Activated CD4-positive, alpha-beta T cell treated with anti-CD3 and anti-CD28 coated beads, Interleukin-10, Interleukin-2, amounts not matched to agents 100 ng/mL and 50 ng/mL, durations not matched to agents 16 hours and 8 hours (primary cell): ENCODE data around the gene NR2C2.
"Not testable (repeated sequence)": the region's sequence is repeated elsewhere in the genome, so short reads cannot be mapped to it uniquely, and the experiment has no call there.

ENCODE experiments used
- DNase-seq: peaks from one replicate; pipeline ENCODE4 v3.0.0-alpha.2; 2020

The NR2C2 gene

DNA sequence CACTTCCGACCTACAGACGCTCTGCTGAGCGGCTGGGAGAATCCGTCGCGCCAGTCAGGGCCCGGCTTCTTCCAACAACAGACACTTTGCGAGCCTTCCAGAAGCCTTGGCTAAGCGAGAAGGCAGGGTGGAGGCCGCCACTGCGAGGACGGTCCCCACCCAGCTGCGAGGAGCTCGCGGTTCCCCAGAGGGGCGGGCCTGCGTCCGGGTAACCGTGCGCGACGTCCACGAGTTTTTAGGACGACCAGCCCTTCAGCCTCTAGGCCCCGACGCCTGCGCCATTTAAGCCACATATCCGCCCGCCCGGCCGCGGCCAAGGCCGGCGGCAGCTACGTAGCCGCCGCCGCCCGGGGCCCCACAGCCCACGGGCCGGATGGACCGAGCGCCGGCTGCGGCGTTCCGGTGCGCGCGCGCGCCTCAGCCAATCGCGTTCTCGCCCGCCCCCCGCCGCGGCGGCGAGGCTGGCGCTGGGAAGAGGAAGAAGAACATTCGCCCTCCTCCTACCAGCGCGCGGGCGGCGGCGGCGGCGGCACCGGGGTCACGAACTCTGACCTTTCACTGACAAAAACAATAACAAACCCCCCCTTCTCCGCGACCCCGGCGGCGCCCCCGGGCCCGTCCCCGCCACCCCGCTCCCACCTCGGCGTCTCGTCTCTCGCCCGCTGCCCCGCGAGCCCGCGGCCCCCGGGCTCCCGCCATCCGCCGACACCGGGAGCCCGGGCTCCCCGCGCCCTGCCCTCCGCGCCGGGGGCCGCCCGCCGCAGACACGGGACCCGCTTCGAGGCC is at the start of gene NR2C2:
NR2C2 (plus strand) TSS at position 484 of the 786 bp plus-strand sequence. CDS start 56,332 bp downstream, outside the sequence.
- peak; percentile 91 for DNase-seq

DNA sequence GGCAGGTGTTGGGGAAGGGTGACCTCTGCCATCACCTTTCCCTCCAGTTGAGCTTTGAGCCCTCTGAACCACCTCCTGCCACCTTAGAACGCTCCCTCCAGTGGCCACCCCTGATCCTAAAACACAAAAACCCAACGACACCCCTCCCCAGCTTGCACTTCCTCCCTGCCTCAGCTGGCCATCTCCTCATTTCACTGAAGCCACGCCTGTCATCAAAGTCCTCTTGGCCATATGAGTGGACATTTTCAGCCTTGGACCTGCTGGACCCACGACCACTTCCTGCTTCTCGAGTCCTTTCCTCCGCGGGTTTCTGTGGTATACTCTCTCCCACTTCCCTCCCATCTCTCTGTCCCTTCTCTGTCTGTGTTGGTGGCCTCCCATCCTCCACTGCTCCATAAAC is 48.5 kb upstream of the NR2C2 start:
- no peak for DNase-seq

DNA sequence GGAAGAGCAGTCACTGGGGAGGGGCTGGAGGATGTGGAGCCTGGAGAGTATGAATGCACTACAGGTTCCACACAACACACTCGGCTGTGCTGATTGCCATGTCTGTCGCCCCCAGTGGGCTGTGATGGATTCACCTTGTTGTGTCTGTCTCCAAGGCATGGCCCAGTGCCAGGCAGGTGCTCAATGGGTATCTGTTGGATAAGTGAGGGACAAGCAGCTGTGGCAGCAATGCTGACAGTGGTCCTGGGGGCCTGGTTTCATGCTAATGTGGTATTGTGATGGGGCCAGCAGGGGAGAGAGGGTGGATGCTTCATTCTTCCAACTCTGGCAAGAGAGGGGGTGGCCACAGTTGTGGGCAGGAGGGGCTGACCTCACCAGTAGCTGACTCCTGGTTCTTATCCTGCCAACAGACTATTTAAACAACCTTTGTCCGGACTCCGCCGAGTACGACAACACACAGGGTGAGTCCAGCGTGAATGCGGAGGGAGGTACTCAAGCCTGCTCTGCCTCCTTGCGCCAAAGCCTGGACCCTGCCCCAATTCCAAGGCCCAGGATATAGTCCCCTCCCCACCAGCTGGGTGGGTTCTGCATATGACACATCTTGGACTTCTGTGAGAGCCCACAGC is 47.3 kb upstream of the NR2C2 start:
- no peak for DNase-seq

DNA sequence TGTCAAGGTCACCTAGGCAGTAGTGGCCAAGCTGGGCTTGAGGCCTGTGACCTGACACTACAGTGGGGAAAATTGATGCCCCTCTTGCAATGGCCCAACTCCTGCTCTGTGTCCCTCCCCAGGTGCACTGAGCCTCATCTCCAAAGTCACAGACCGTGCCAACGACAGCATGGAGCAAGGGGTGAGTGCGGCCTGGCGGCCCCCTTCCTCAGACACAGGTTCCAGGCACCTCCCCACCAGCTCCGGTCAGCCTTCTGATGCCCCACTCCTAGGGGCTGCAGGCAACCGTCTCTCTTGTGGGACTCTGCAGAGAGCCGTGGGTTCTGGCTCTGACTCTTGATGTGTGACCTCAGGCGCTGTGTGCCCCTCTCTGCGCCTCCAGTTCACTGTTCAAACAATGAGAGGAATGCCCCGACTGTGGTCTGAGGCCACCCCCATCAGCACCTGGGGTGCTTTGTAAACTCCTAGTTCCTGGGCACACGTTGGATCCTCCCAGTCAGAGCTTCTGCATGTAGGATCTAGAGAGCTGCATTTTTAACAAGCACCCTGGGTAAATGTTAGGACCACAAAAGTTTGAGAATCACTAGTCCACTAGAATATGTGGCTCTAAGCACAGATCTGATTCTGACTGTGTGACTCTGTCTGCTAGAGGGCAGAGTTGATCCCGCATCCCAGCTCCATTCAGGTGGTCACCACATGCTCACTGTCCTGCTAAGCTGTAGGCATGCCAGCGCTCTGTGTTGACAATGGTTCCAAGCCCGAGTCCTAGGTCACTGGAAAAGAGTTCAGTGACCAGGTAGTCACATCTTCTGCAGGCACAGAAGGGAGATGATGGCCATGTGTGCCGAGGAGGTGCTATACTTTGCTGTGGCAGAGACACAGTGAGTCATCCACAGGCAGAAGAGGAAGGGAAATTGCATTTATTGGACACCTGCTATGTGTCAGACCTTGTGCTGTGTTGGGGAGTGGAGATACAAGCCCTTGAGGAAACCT is 46.2 kb upstream of the NR2C2 start:
- DNase-seq = no peak

DNA sequence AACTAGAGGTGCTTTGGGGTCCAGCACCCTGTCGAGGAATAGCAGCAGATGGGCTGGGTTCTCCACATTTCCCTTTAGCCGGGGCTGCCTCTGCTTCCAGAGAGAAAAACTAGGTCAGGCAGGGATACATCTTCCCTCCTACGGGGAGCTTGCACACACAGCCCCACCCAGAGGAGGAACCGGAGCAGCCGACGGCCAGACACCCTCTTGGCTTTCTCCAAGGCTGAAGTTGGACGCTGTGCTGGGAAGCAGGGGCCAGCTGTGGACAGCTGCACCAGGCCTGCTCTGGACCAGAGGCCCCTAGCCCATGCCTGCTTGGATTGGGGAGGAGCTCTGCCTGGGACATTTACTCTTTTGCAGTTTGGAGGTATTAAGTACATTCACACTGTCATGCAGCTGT is 44.7 kb upstream of the NR2C2 start:
- DNase-seq = no peak

DNA sequence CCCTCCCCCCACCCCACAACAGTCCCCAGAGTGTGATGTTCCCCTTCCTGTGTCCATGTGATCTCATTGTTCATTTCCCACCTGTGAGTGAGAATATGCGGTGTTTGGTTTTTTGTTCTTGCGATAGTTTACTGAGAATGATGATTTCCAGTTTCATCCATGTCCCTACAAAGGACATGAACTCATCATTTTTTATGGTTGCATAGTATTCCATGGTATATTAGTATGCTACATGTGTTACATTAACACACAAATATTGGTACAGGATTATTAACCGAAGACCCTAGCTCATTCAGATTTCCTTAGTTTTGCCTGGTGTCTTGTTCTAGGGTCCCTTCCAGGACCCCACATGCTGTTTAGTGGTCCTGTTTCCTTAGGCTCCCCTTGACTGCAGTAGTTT is 43.9 kb upstream of the NR2C2 start:
- not testable (repeated sequence) for DNase-seq

DNA sequence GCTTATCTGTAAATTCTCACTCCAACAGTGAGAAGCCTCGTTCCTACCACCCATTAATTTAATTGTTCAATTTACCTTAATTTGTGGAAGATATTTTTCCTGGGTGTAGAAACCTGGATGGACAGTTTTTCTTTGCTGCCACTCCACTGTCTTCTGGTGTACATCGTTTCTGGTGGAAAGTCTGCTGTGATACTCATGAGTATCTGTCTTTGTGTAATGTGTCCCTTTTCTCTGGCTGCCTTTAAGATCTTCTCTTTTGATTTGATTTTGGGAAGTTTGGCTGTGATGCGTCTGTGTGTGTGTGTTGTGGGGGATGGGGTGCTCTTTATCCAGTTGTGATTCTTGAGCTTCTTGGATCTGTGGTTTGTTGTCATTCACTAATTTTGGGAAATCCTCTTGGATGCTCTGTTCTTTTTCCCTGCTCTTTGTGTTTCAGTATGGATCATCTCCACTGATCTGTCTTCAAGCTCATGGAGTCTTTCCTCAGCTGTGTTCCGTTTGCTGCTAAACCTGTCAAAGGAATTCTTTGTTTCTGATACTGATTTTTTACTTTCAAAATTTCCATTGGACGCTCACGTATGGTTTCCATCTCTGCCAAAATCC is 42.2 kb upstream of the NR2C2 start:
- no peak for DNase-seq

DNA sequence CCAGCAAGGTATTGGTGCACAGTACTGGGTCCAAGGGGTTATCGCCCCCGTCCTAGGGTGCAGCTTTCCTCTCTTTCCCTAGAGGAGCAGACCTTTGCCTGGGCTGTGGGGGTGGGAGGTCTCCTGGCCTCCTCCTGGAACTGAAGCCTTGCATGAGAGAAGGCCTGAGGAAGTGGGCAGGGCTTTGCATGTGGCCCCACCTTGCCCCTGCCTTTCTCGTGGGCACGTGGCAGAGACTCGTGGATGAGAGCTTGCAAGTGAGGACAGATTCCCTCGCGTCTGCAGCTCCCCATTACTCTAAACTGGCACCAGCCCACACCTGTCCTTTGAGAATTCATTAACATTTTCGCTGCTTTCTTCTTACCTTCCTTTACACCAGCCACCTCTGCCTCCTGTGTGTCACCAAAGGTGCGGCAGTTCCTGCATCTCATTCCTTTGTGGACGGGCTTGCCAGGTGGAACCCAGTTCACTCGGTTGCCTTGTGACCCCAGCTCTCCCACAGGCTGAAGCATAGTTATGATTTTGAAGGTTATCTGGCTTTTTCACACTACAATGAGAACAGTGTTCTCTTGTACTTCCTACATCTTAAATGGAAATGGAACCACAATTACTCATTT is 40.9 kb upstream of the NR2C2 start:
- DNase-seq = no peak

DNA sequence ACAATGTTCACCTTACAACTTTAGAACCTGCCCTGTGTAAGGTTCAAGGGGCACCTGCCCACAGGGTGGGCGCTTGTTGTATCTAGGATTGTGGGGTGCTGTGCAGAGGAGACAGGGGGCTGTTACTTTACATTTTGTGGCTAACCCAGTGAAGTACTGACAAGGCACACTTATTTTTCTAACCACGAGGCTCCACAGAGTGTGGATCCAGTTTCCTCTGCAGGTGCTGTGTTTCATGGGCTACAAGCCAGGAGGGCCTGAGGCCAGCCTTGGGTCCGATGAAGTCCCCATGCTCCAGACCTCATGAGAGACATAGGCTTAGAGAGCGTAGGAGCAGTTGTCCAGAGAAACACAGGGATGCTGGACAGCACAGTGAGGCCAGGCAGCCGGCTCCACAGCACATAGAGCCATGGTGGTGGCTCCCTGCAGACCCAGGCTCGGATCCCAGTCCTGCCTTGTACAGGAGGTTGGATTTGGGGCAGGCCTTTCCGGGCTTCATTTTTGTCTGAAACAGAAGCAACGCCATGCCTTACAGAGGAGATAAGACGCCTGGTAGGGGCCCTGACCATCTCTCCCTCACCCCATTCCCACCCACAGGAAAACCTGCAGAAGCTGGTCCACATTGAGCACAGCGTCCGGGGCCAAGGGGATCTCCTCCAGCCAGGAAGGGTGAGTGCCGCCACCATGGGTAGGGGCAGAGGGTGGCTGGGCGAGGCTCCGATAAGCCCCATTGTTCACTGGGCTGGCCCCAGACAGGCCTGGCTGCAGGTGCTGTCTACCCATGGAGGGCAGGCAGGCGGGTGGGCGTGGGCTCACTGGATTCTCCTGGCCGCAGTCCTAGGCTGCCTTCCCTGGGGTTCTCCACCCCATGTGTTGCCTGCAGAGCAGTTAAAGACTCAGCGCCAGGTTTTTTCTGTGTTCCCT is 40.1 kb upstream of the NR2C2 start:
- DNase-seq = no peak

DNA sequence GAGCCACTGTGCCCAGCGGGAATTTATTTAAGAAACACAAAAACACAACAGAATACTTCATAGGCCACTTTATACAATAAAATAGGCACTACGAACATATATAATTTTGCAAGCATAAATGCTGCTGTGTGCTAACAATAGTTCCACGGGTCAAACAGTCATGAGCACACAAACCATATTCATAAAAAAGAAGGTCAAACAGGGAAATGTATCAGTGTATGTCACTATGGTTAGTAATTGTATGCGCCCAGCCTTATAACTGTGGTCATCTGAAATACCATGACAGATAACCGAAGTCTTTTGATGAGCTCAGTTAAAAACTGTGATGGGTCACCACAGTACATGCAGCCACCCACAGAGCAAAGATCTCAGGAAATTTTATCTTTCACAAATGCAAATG is 38.1 kb upstream of the NR2C2 start:
- DNase-seq = no peak

DNA sequence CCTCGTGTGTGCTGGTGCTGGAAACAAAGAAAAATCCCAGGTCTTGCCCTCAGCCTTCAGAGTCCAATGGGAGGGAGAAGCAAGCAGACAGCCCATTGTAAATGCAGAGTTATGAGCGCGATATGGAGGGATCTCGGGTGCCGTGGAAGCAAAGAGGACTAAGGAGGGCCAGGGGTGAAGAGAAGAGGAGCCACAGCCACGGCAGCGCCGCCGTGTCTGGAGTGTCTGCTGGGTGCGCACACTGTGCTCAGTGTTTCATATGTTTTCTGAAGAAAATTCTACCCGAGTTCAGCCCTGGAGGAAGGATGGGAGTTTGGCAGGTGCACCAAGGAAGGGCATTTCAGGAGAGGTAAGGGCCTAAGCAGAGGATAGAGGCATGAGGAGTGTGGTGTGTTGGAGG is 35.7 kb upstream of the NR2C2 start:
- no peak for DNase-seq

DNA sequence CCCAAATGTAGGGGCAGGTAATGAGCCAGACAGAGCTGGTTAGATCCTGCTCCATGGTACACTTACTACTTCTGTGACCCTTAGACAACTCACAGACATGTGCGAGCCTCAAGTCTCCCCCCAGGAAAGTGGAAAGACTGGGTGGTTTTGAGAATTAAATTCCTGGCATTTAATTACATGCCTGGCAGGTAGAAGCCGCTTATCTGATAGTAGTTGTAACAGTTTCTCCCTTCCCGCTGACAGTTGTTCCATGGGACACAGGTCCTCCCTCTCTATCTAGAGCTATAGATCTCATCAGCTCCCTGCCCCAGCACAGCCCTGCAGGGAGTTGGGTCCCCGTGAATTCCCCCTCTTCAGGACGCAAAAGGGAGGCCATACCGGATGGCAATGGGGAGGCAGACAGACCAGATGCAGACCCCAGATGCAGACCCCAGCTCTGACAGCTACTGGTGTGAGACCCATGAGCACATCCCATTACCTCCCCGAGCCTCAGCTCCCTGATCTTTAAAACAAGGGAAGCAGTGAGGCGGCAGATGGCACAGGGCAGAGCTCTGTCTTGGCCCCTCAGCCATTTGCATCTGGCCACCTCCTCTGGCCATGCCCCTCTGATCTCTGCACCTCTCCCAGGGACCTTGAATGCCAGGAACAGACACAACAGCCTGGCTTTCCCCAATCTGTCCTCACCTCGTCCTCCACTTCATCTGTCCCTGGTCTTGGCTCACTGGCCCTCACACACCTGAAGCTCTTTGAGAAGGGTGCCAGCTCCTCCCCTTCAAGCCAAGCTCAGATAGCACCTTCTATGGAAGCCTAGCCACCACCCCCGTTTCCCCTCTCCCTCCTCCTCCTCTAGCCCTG is 34.1 kb upstream of the NR2C2 start:
- DNase-seq = no peak

DNA sequence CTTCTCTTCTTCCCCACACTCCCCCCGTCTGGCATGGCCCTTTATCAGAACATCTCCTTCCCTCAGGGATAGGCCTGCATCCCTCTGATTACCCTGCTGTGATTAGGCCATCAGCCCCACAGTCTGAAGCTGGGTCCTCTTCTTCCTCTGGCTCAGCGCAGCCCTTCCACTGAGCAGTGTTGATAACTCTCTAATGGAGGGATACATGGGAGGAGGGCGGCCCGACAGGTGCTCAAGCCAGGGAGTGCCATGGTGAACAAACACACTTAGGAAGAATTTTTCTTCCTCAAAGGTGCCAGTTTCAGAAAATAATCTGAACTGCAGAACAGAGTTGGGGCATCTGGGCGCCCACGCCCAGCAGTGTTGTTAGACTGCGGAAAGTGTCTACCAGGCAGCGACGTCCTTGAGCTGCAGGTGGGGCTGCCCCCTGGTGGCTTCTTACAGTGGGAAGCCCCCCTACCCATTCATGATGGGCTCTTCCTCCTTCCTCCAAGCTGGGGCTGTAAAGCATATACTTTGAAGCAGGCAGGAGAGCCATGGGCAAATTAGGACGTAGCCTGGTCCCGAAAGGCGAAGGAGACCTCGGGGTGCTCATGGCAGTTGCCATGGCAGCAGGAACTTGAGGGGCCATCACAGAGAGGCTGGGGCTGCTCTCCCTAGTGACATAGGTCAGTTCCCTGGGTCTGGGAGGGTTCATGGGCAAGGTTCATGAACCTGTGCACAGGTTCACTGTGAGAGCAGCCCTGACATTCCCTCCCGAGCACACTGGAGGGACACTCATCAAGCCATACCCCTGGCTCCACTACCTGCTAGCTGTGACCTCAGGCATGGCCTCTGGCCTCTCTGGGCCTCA is 33.2 kb upstream of the NR2C2 start:
- no peak for DNase-seq

DNA sequence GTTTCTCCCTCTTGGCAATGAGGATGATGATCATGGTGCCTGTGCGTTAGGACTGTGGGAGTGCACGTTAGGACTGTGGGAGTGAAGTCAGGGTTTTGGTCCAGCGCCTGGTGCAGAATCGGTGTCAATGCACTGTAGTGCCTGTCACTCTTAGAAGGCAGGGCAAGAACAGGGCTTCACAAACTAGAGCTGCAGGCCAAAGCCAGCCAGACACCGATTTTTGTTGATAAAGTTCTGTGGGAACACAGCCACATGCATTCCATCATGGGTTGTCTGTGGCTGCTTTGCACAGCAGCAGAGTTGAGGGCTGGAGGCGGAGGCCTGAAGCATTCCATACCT is 32.6 kb upstream of the NR2C2 start:
- DNase-seq = no peak

DNA sequence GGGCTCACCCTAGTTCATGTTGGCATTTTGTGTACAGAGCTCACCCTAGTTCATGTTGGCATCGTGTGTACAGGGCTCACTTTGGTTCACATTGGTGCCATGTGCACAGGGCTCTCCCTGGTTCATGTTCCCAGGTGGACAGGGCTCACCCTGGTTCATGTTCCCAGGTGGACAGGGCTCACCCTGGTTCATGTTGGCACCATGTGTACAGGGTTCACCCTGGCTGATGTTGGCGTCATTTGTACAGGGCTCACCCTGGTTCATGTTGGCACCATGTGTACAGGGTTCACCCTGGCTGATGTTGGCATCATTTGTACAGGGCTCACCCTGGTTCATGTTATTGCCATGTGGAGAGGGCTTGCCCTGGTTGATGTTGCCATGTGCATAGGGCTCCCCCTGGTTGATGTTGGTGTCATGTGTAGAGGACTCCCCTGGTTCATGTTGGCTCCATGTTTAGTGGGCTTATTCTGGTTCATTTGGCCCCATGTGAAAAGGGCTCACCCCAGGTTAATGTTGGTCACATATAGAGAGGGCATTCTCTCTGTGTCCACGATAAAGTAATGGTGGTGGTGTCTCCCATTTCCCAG is 31.7 kb upstream of the NR2C2 start:
- peak; percentile 14 for DNase-seq

DNA sequence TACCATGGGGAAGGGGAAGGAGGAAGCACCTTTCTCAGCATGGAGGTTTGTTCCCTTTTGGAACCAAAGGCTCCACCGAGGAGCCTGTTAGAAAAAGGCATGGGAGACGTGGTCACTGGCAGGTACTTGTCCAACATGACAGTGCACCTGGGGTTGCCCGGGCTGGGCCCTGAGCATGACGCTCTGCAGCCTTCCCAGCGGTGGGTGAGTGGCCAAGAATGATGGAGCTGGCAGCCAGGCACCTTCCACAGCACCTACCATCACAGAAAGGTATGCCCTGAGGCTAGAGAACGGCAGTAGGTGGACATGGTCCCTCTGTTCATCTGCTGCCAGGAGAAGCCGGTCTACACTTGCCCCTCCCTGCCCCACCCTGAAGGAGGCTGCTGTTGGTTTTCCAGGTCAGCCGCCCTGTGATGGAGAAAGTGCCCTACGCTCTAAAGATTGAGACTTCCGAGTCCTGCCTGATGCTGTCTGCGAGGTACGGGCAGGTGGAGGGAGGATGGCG is 29.0 kb upstream of the NR2C2 start:
- no peak for DNase-seq

DNA sequence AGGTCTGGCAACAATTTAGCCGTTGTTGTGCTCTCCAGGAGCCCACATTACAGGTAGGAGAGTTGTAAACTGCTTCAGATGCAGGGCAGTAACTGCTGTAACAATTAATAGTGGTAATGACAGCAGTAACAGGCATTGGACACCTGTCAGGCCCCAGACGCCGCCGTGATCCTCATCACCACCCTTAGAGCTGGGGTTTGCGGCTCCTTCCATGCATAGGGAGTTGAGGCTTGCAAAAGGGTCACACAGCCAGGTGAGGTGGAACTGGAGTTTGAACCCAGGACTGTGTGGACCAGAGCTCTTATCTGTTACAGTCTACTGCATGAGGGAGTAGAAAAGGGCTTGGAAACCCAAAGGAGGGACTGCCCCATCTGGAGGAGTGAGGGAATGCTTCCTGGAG is 26.8 kb upstream of the NR2C2 start:
- no peak for DNase-seq

DNA sequence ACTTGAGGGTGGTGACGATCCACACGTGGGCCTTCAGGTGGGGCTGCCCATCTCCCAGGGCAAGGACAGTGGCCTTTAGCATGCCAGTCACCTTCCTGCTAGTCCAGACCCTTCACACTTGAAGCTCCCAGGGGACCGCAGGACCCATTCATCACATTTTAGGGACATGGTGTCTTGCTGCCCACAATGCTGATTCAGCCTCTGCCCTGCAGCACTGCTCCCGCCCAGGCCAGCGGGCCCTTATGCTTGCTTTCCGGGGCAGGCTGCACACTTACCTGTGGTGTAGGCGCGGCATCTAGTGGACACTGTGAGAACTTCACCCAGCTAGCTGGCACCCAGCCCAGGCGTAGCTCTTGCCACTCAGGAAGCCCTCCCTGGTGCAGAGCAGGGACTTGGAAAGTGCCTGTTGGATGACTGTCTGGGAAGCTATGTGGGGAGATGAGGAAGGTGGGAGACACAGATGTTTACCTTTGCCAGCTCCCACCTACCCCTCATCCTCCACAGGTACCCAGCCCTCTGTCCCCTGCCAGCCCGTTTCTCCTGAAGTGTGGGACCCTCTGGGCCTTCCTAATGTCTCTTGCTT is 26.3 kb upstream of the NR2C2 start:
- peak; percentile 83 for DNase-seq
